ENCODE results near the gene ZNF735. TPM values are rescaled to one million over a fixed set of nuclear protein-coding genes. Genes with fewer than 3 reads are reported as not detected.

Gene ZNF735
- total and polyA plus RNA-seq, 9 of the 15 experiments (the other 6 are each of a cell fraction or from before 2014, with no cell fraction given) = not detected

GRCh38 chr7:64181586-64181985 is 25.4 kb upstream of the ZNF735 start (continued):
- TF ChIP-seq NUFIP1 (IDR thresholded peaks at IDR 0.05; ENCODE audit: partially characterized antibody) = no peak
- TF ChIP-seq POLR2B (IDR thresholded peaks at IDR 0.05; ENCODE audit: low read depth, partially characterized antibody) = no peak
- TF ChIP-seq ZNF551 (CRISPR knock-in tag; IDR thresholded peaks at IDR 0.05) = no peak
- no peak for TF ChIP-seq DDX20 (tag; IDR thresholded peaks at IDR 0.05; ENCODE audit: low read depth)

- in situ Hi-C loops (cut with MboI) (no loop called here), intact Hi-C loops (cut with micrococcal nuclease) (no loop called here)
- no peak overlapping the region for H3K4me3 ChIP-seq
- POLR2A ChIA-PET = interaction anchor here (0.6 kb wide), 1 partner anchor 438 kb away, joined by 3 read pairs; no protein-coding TSS in a partner anchor
- H3K9ac ChIP-seq (ENCODE audit: insufficient read depth in 1 of 2, low read depth in 2 of 2, low read length in 2 of 2) = no peak overlapping the region
- no peaks in the 10 kb centered on the region for H3K9me3 ChIP-seq (replicated peaks; ENCODE audit: control insufficient read depth, insufficient read depth, low read depth, low read length)
- no peaks in the 10 kb centered on the region for H4K20me1 ChIP-seq (replicated peaks; ENCODE audit: control insufficient read depth, insufficient read depth, low read length)
- no peak for DNase-seq (ENCODE audit: extremely low read depth in 1 of 4, low spot score in 3 of 4)
- BruUV-seq (replicated peaks) = no TSS peak
- no peak for FAIRE-seq
- 28% methylated on average over 44 of the region's 66 CpGs for WGBS (ENCODE audit: insufficient coverage, low coverage, missing lambda C conversion rate)
- CTCF ChIA-PET (ENCODE audit: low intra/inter-chr PET ratio) = no interaction called here
- no peaks in the 10 kb centered on the region for H3K36me3 ChIP-seq (ENCODE audit: control insufficient read depth, insufficient read depth, low read length)
- no peak overlapping the region for H3K4me2 ChIP-seq (ENCODE audit: insufficient read depth, low read length)
- H3K27ac ChIP-seq (ENCODE audit: extremely low read depth, low read depth, low read length) = no peak overlapping the region
- H3K27me3 ChIP-seq (ENCODE audit: control insufficient read depth in 2 of 2, insufficient read depth in 2 of 2, low read length in 2 of 2) = no peaks in the 10 kb centered on the region
- H3K4me1 ChIP-seq (replicated peaks in 1 of 2; ENCODE audit: control insufficient read depth in 2 of 2, insufficient read depth in 2 of 2, low read length in 2 of 2) = no peaks in the 10 kb centered on the region; a peak in 1 of 5 replicates
- H2AFZ ChIP-seq (ENCODE audit: low read depth, low read length) = no peak overlapping the region
- H3K79me2 ChIP-seq (ENCODE audit: control insufficient read depth, insufficient read depth, low read length) = no peaks in the 10 kb centered on the region
- no peaks in the 10 kb centered on the region for H3K9me1 ChIP-seq (ENCODE audit: control insufficient read depth, insufficient read depth, low read length)
- no peak for ATAC-seq
- no peak for TF ChIP-seq FOXJ3 (CRISPR knock-in tag; IDR thresholded peaks at IDR 0.05)
- TF ChIP-seq MGA (IDR thresholded peaks at IDR 0.05) = no peak
- TF ChIP-seq KAT7 (CRISPR knock-in tag; IDR thresholded peaks at IDR 0.05; ENCODE audit: borderline replicate concordance) = no peak
- no peak for TF ChIP-seq ARID1B (IDR thresholded peaks at IDR 0.05)
- no peak for TF ChIP-seq NELFE (IDR thresholded peaks at IDR 0.05; ENCODE audit: insufficient read depth, insufficient read length)
- TF ChIP-seq HDAC6 (IDR thresholded peaks at IDR 0.05; ENCODE audit: low read depth, low read length) = no peak
Measured at GRCh38 chr7:64182036-64182790, 24.8 kb upstream of the ZNF735 start.
